NAMALWA (cell line): ENCODE data around the gene CAPN10.
A peak's percentile ranks its signal among the peaks of the same experiment; 100 is the strongest.
"Not testable (repeated sequence)": the region's sequence is repeated elsewhere in the genome, so short reads cannot be mapped to it uniquely, and the experiment has no call there.

ENCODE experiments used
- DNase-seq: peaks from one replicate; pipeline ENCODE4 v3.0.0-alpha.2; 2015; ENCODE audit warnings: low spot score

CAPN10 gene, protein sequence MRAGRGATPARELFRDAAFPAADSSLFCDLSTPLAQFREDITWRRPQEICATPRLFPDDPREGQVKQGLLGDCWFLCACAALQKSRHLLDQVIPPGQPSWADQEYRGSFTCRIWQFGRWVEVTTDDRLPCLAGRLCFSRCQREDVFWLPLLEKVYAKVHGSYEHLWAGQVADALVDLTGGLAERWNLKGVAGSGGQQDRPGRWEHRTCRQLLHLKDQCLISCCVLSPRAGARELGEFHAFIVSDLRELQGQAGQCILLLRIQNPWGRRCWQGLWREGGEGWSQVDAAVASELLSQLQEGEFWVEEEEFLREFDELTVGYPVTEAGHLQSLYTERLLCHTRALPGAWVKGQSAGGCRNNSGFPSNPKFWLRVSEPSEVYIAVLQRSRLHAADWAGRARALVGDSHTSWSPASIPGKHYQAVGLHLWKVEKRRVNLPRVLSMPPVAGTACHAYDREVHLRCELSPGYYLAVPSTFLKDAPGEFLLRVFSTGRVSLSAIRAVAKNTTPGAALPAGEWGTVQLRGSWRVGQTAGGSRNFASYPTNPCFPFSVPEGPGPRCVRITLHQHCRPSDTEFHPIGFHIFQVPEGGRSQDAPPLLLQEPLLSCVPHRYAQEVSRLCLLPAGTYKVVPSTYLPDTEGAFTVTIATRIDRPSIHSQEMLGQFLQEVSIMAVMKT

DNA sequence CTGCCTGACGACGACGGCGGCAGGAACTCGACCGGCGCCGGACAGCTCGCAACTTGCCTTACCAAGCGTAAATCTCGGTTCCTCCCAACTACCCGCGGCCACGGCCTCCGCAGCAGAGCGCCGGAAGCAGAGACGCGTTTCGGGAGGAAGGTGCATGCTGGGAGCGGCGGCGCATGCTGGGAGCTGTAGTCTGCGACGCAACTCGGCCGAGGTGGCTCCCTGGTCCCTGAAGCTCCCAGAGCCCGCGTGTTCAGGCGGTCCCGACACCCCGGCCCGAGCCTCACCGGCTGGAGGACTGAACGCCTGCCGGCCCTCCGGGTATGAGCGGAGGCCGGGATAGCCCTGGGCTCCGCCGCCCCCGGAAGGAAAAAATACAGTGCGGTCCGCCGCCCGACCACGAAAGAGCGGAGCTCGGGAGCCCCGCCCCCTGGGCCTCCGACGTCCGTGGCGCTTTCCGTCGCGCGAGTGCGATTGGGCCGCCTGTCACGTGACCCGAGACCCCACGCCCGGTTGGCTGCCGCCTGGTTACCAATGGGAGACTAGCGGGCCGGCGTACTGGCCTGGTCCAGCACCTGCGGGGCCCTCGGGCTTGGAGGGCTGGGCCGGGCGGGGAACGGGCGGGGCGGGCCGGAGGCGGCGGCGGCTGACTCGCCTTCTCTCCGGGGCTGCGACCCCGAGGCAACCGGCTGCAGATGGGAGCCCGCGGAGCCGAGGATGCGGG lies at the start of gene CAPN10:
TSS of gene CAPN10 (plus strand) at position 537 of the 721 bp plus-strand sequence. CDS start at position 715, 178 bp downstream.
- DNase-seq: peak; percentile 91

DNA sequence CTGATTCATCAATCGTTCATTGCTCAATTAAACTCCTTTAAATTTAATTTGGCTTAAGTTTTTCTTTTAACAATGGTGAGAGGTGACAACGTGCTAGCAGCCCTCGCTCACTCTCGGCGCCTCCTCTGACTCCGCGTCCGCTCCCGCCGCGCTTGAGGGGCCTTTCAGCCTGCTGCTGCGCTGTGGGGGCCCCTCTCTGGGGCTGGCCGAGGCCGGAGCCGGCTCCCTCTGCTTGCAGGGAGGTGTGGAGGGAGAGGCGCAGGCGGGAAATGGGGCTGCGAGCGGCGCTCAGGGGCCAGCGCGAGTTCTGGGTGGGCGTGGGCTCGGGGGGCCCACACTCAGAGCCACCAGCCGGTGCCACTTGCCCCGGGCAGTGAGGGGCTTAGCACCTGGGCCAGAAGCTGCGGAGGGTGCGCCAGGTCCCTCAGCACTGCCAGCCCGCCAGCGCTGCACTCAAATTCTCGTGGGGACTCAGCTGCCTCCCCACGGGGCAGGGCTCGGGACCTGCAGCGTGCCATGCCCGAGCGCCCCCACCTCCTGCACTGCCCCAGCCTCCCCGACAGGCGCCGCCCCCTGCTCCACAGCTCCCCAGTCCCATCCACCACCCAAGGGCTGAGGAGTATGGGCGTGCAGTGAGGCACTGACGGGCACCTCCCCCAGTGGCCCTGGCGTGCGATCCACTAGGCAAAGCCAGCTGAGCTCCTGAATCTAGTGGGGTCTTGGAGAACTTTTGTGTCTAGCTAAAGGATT lies 48.3 kb upstream of the CAPN10 start:
- no peak for DNase-seq

DNA sequence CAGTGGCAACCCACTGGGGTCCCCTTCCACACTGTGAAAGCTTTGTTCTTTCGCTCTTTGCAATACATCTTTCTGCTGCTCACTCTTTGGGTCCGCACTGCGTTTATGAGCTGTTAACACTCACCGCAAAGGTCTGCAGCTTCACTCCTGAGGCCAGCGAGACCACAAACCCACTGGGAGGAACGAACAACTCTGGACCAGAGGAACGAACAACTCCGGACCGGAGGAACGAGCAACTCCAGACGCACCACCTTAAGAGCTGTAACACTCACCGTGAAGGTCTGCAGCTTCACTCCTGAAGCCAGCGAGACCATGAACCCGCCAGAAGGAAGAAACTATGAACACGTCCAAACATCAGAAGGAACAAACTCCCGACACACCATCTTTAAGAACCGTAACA lies 47.4 kb upstream of the CAPN10 start:
- not testable (repeated sequence) for DNase-seq

DNA sequence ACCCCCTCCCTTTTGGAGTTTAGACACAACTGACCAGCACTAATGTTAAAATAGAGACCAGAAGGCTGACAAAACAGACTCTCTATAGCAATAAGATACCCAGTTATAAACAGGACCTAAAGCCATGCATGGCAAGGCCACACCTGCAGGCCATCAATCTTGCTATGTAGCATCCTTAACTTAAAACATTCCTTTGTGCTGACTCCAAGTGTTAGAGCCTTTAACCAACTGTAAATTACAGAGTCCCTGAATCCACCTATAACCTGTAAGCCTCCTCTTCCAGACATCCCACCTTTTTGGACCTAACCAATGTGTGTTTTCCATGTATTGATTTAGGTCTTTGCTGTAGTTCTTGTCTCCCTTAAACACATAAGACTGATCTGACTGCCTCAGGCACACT lies 46.6 kb upstream of the CAPN10 start:
- DNase-seq: no peak

DNA sequence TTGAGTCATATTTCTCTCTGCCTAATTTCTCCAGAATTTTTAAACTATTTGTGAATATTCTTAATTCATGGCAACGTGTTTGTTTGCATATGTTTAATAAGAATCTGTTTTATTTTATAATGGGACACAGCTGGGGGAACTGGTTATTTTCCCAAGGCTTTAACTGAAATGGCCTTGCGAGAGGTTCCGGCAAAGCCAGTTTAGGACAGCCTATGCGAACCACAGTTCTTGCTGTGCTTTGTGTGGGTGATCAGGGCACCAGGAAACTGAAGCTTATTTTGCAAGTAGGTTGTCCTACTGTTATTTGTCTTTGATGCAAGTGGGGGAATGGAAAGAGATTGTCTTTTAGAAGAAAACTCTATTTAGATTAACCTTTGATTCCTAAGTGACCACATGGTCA lies 35.2 kb upstream of the CAPN10 start:
- DNase-seq: no peak

DNA sequence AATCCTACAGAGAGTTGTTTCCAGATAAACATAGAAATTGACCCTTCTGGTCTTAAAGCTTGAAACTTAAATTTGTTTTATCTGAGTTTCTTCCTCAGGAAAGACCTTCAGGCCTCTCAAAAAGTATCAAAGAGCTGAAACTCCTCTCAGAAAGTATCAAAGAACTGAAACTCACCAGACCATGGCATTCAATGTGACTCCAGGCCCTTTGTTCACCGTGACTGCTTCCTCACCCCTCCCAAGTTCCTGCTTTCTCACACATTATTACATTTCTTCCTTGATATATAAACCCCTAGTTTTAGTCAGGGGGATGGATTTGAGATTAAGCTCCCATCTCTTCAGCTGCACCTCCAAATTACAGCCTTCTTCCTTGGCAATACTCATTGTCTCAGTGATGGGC lies 34.7 kb upstream of the CAPN10 start:
- no peak for DNase-seq

DNA sequence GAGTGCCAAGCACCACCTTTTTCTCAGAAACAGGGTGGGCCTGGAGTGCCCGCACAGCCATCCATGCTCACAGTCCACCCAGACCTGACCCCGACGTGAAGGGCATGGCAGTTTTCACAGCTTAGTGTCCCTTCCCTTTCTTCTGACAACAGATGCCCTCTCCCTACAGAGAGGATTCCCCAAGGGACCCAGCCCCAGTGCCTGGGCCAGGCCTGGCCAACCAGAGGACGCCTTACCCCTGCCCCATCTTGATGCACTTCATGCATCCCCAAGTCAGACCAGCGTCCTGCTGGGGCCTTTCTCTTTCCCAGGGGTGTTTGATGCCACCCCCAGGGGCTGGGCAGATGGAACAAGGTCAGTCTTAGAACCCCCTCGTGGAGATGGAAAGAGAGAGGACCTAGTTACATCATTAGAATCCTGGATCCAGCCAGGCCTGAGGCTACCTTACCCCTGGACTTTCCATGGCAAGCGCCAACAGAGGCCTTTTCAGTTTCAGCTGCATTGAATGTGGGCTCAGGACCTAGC lies 32.5 kb upstream of the CAPN10 start:
- no peak for DNase-seq

DNA sequence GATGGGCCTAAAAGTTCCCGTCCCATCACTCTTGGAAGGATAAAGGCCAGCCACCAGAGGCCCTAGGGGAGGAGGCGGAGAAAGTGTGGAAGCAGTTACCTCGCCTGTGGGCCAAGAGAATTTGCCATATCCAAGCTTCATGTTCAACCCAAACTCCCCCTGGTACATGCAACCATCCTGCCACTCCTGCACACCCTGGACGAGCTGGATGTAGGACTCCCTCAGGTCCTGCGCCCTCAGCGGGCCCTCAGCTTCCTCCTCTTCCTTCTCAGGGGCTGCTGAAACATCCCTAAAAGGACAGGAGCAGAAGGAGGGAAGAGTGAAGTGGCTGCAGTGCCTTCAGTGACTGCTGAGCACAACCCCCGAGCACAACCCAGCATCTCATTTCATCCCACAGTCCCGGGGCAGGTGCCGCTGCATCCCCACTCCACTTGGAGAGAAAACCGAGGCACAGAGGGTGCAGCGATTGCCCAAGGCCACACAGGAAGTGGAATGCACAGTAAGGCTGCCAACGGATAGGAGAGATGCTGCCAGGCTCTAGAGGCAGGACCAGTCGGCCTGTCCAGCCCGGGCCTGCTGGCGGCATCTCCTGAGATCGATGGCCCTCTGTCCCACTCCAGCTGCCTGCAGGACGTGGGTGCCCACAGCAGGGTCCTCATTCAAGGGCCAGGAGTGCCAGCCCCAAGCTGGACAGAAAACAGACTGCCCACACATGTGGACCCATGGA lies 31.6 kb upstream of the CAPN10 start:
- DNase-seq: no peak

DNA sequence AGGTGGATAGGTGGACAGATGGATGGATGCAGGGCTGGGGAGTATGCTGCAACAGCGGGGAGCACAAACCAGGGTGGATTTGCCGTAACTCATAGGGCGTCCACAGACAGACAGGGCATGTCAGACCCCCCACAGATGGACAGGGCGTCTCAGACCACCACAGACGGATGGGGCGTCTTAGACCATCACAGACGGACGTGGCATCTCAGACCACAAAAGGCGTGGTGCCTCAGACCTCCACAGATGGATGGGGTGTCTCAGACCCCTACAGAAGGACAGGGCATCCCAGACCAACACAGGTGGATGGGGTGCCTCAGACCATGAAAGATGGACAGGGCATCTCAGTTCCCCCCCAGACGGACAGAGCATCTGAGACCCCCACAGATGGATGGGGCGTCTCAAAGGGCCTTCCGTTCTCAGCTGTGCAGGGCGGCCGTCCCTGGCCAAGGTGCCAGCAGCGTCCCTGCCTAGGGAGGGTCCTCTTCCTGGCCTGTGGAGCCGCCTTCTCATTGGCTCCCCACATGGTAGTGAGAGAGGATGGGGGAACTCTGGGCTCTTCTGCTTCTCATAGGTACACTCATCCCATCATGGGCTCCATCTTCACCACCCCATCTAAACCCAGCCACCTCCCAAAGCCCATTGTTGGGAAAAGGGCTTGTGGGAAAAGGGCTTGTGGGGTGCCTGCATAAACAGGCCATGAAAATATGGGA lies 30.8 kb upstream of the CAPN10 start:
- no peak for DNase-seq

DNA sequence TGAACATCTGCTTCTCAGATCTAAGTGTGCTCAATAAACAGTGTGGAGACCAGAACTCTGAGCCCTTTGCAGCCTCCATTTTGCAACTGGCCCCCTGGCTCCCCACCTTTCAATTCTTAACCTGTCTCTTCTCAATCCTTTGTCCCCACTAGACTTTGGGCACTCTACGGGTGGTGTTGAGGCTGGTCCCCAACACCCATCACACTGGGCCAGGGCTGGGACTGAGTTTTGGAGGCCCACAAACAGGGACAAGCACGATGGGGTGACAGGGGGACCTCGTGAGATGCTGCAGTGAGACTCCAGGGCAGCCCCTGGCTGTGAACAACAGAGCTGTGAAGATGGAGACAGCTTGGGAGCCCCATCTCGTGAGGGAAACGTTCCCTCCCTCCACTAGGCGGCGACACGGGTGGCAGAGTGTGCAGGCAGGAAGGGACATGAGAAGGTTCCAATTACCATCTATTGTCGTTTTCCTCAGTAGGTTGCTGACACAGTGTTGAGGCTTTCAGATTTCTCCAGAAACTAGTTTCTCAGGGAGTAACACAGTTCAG lies 29.9 kb upstream of the CAPN10 start:
- DNase-seq: peak; percentile 74

DNA sequence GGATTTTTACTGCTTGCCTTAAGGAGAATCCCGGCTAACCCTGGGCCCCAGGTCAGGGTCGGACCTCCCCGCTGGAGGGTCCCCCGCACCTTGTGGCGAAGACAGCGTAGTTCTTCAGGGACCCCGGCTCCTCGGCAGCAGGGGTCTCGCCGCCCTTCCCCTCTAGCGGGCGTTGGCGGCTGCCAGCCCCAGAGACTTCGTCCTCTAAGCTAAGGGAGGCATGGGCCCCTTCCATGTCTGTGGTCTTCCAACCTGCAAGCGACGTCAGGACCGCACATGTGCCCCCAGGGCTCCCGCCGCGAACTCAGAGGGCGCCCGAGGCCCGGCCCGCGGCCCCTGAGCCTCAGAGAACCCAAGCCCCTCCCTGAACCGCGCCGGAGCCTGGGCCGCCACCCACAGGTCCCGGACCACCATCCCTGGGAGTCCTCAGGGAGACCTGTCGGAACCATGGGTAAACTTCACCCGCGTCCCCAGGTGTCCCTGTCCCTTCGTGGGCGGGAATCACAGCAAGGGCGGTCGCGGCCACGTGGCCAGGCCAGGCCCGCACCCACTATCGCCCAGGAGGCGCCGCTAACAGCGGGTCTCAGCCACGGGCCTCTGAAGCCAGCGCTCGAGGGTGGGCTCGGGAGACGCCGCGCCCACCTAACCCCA lies 29.3 kb upstream of the CAPN10 start:
- DNase-seq: no peak

DNA sequence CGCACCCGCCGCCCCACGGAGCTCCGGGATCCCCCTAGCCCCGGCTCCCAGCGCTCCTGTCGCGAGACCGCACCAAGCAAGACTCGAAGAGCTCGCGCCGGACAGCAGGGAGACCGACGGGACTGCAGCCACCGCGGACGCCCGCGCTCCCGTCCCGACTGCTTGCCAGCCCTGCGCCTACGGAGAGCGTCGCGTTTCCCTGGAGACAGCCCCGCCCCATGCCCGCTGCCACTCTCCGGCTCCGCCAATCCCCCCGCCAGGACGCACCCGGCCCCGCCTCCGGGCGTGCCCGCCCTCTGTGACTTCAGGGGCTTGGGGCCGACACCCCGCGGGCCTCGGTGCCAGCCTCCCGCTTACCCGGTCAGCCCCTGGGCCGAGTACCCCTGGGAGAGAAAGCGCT lies 28.7 kb upstream of the CAPN10 start, which contains the start of gene ANKMY1:
TSS of gene ANKMY1 (minus strand) at position 181 of the 400 bp plus-strand sequence. CDS start 653 bp downstream, outside the sequence.
- DNase-seq: peak; percentile 51

DNA sequence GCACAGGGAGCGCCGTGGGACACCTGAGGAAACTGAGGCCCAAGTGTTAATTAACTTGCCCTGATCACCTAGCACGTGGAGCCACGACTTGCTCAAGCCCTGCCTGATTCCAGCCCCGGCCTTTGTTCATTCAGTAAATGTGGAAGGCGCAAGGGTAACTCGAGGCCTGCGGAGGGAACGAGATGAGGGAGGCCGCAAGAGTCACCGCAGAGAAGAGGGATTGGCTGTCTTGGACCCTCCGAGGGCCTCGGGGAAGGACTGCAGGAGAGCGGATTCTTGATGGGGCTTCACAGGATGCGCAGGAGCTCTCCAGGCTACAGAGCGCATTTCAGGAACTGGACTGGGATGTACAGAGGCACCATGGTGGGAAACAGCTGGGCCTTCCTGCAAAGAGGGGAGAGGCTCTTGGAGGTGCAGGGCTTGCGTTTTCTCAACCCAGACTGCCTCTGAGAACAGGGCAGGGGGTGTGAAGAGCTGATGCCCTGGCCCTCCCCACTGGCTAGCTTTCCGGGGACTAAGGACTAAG lies 28.2 kb upstream of the CAPN10 start:
- DNase-seq: no peak

DNA sequence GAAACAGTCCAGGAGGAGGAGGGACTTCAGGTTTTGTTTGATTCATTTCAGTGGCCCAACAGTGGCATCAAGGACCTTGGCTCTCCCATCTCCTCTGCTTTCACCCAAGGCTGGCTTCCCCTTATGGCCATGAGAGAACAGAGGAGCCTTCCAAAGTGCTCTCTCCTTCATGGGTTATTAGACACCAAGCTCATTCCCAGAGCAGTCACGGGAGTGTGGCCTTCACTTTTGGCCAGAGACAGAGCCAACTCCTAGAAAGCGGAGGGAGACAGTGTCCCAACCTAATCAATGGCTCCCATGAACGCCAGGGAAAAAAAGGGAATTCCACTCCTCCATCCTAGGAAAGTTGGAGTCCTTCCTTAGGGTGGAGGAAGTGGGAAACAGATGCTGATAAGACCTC lies 27.2 kb upstream of the CAPN10 start:
- no peak for DNase-seq

DNA sequence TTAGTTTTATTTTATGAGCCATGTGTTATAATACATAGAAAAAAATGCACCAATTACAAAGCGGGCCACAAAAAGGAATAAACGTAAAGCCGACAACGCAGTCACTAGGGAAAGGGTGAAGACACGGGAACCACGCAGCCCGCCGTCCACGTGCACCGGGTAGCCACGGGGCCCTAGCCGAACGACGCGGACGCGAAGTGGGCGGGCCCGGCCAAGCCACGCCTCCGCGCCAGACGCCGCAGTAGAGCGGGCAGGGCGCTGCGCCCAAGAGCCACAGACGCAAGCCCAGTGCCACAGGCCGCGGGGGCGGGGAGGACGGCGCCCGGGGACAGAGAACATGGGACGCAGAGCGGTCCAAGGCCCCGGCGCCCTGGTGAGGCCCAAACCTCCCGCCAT lies 26.5 kb upstream of the CAPN10 start, which contains the start of gene DUSP28:
TSS of gene DUSP28 (plus strand) at position 274 of the 396 bp plus-strand sequence. CDS start 328 bp downstream, outside the sequence.
- DNase-seq: peak; percentile 84

DNA sequence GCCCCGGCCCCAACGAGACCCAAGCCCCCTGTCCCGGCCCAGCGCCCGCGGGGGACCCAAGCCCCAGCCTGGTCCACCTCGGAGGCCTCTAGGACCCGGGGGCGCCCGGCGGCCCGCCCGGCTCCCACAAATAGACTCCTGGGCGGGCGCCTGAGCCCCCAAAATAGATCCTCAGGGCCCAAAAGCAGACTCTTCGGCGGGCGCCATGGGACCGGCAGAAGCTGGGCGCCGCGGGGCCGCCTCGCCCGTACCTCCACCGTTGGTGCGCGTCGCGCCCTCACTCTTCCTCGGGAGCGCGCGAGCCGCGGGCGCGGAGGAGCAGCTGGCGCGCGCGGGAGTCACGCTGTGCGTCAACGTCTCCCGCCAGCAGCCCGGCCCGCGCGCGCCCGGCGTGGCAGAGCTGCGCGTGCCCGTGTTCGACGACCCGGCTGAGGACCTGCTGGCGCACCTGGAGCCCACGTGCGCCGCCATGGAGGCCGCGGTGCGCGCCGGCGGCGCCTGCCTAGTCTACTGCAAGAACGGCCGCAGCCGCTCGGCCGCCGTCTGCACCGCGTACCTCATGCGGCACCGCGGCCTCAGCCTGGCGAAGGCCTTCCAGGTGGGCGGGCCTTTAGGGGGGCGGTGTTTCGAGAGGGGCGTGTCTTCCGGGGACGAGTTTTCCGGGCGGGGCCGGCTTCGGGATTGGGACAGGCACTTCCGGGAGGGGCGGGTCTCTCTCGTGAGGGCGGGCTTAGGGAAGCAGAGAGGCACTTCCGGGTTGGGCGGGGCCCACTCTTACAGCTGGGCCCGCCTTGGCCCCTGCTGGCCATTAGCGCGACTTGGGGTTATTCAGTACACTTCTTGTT lies 25.8 kb upstream of the CAPN10 start:
- DNase-seq: peak; percentile 94

DNA sequence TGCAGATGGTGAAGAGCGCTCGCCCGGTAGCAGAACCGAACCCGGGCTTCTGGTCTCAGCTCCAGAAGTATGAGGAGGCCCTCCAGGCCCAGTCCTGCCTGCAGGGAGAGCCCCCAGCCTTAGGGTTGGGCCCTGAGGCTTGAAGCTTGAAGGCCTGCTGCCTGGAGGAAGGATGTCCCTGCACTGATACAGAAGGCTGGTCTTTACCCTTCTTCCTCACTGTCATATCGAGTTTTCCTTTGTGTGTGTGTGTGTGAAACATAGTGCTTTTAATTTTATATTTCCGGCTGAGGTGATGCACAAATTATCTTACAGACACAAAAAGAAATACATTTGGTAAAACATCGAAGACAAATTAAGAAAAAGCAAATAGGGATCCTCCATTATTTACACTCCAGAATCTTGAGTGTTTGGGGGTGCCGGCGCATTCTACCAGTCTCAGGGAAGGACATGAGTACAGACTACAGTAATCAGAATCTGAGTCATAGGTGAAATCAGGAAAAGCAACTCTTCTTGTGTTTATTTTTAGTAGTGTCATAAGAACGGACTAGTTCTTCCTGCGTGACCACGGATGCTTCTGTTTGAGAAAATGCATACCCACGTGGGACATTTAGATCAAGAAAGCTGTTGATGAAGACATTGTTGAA lies 25.1 kb upstream of the CAPN10 start:
- DNase-seq: peak; percentile 15

DNA sequence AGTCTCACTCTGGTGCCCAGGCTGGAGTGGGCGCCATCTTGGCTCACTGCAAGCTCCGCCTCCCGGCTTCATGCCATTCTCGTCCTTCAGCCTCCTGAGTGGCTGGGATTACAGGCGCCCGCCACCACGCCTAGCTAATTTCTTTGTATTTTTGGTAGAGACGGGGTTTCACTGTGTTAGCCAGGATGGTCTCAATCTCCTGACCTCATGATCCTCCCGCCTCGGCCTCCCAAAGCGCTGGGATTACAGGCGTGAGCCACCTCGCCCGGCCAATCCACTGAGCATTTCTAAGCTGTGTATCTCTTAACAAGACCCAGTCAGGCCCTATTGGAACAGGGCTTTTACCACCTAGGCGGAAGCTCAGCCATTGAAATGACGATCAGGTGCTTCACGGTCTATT lies 23.3 kb upstream of the CAPN10 start:
- not testable (repeated sequence) for DNase-seq
